Heart left ventricle (tissue), 13 donors: ENCODE measurements around the gene SPNS3.

Experiments used
- POLR2A ChIP-seq, 2 donors: fragments of 450-650 bp; IDR thresholded peaks; one replicate each; pipeline ENCODE4 v1.6.1; 2017; ENCODE audit warnings: antibody characterized with exemption in 2 of 2, mild to moderate bottlenecking in 2 of 2, moderate library complexity in 2 of 2
- TF ChIP-seq, protein P1 (sequence below), 12 donors: fragments of 200-600 bp; sonication (generic) in 4 of 12; IDR thresholded peaks; one replicate each; pipeline versions ENCODE4 v1.5.0 to v1.8.0; 2018 to 2022; ENCODE audit warnings: antibody characterized with exemption in 12 of 12, mild to moderate bottlenecking in 5 of 12
- donor health status: ischemic (EF 13 %, LVEDD 7.1; RV severe dilation, severe dysfunction).
- donor health status: DM: no; HTN: yes; CAD: no.
- donor health status: DM: no; HTN: no; CAD: no.
- donor health status: ischemic (EF 25% LVEDD 6.9; RV normal size, moderate dysfunction).
- donor health status: ischemic (EF 25% LVEDD 5.7; RV mildly dilated, moderate dysfunction).
- donor health status: ischemic (EF 35%, LVEDD 5.7; RV mildly dilated, moderate dysfunction).
- donor health status: nonischemic (EF 11% LVEDD 7.7; RV severe dilation, severe dysfunction).
- donor health status: DM: yes; HTN: yes; CAD: no.
- donor health status: PGD.
- donor health status: ischemic (EF 29% LVEDD 5.4; RV normal size, mild dysfunction).
- donor health status: nonischemic (EF 23%, LVEDD 6.1; RV moderate dilation, normal function).

DNA sequence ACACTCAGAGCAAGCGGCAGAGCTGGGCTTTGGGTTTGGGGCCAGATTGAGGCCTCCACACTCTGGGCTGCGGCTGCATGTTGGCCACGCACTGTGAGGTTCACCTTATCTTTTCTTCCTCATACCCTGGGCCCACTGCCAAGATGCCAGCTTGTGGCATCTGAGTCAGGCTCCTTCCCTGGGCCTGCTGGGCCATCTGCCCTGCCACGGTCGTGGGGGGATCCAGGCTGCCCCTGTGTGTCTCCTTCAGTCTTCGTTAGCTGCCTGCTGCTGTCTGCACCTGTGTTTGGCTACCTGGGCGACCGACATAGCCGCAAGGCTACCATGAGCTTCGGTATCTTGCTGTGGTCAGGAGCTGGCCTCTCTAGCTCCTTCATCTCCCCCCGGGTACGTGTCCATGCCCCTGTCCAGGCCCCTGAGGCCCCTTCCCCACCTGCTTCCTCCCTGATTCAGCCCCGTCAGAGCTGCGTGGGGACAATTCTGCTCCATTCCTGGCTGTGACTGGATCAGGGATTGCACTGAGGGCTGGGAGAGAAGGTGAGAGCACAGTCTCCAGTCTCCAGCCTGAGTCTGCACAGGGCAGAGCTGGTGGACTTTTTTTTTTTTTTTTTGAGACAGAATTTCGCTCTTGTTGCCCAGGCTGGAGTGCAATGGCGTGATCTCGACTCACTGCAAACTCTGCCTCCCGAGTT, 11.2 kb downstream of the SPNS3 start:
- TF ChIP-seq, protein P1, sequence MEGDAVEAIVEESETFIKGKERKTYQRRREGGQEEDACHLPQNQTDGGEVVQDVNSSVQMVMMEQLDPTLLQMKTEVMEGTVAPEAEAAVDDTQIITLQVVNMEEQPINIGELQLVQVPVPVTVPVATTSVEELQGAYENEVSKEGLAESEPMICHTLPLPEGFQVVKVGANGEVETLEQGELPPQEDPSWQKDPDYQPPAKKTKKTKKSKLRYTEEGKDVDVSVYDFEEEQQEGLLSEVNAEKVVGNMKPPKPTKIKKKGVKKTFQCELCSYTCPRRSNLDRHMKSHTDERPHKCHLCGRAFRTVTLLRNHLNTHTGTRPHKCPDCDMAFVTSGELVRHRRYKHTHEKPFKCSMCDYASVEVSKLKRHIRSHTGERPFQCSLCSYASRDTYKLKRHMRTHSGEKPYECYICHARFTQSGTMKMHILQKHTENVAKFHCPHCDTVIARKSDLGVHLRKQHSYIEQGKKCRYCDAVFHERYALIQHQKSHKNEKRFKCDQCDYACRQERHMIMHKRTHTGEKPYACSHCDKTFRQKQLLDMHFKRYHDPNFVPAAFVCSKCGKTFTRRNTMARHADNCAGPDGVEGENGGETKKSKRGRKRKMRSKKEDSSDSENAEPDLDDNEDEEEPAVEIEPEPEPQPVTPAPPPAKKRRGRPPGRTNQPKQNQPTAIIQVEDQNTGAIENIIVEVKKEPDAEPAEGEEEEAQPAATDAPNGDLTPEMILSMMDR (IDR thresholded peaks at IDR 0.05), result no peak
- no peak for TF ChIP-seq POLR2A (IDR thresholded peaks at IDR 0.05)
